Measurements from ENCODE around the gene MYDGF.
A peak's percentile ranks its signal among the peaks of the same experiment; 100 is the strongest.
"Not testable (repeated sequence)": the region's sequence is repeated elsewhere in the genome, so short reads cannot be mapped to it uniquely, and the experiment has no call there.

MYDGF gene

GRCh38 chr19:4669723-4670480 lies at the start of gene MYDGF:
Gene MYDGF, minus strand, starts transcription at chr19:4670342. Its CDS starts 8 bp downstream, at chr19:4670334.
- DNase-seq: peak; percentile 93

GRCh38 chr19:4719499-4719866 lies 49.3 kb upstream of the MYDGF start:
- no peak for DNase-seq

GRCh38 chr19:4717966-4718701 lies 48.0 kb upstream of the MYDGF start:
- no peak for DNase-seq

- DNase-seq: no peak
These were observed 47.2 kb upstream of the MYDGF start for GRCh38 chr19:4717191-4717965.

GRCh38 chr19:4715529-4716221 lies 45.5 kb upstream of the MYDGF start:
- DNase-seq: no peak

- not testable (repeated sequence) for DNase-seq
These were observed 45.0 kb upstream of the MYDGF start for GRCh38 chr19:4715178-4715528.

GRCh38 chr19:4714016-4714415 lies 43.9 kb upstream of the MYDGF start:
- no peak for DNase-seq

- DNase-seq: no peak
These were observed 43.3 kb upstream of the MYDGF start for GRCh38 chr19:4713384-4713951.

GRCh38 chr19:4712771-4713170 lies 42.6 kb upstream of the MYDGF start:
- DNase-seq: no peak

GRCh38 chr19:4711211-4711610 lies 41.1 kb upstream of the MYDGF start:
- no peak for DNase-seq

- DNase-seq: no peak
These were observed 40.1 kb upstream of the MYDGF start for GRCh38 chr19:4710281-4710600.

GRCh38 chr19:4709440-4710280 lies 39.5 kb upstream of the MYDGF start:
- peak; percentile 37 for DNase-seq

- no peak for DNase-seq
These were observed 38.0 kb upstream of the MYDGF start for GRCh38 chr19:4707956-4708650.

GRCh38 chr19:4707322-4707721 lies 37.2 kb upstream of the MYDGF start:
- DNase-seq: no peak

- DNase-seq: no peak
These were observed 35.4 kb upstream of the MYDGF start for GRCh38 chr19:4705413-4706131.

- no peak for DNase-seq
These were observed 34.2 kb upstream of the MYDGF start for GRCh38 chr19:4704317-4704673.

GRCh38 chr19:4703671-4704316 lies 33.7 kb upstream of the MYDGF start:
- no peak for DNase-seq

GRCh38 chr19:4702764-4703163 lies 32.6 kb upstream of the MYDGF start:
- no peak for DNase-seq

GRCh38 chr19:4701557-4701956 lies 31.4 kb upstream of the MYDGF start:
- DNase-seq: no peak

- DNase-seq: no peak
These were observed 30.5 kb upstream of the MYDGF start for GRCh38 chr19:4700693-4700970.
